A549 (cell line): ENCODE measurements around the gene CXCR4. TPM values are rescaled to one million over a fixed set of nuclear protein-coding genes. Genes with fewer than 3 reads are reported as not detected.

Experiments used
- ATAC-seq, 2 experiments: fragments of 200-7000 bp in 1 of 2; fragments of >200 bp in 1 of 2; cut with Nextera tagmentation in 1 of 2; cut with Tn5 transposase in 1 of 2; 3 replicates each; pipeline versions ENCODE4 v1.8.0 to v1.9.1; 2018 to 2020; ENCODE audit warnings: mild to moderate bottlenecking in 1 of 2, moderate library complexity in 1 of 2
- CTCF ChIA-PET: fragments of 300-600 bp; sonication (Branson Sonifier 250); formaldehyde crosslinking; extraction: SDS; loops from one replicate; lab custom pipeline; 2021; ENCODE audit warnings: antibody characterized with exemption, inconsistent platforms; lab: Yijun Ruan, JAX
- POLR2A ChIA-PET: fragments of 350-600 bp; formaldehyde crosslinking; extraction: SDS; loops from one replicate; lab custom pipeline; 2021; ENCODE audit warnings: antibody characterized with exemption, inconsistent platforms; lab: Yijun Ruan, JAX
- DNase-seq, 2 experiments: peaks; one replicate each; pipeline versions ENCODE4 v3.0.0 to v3.0.0-alpha.2; 2011 to 2016; ENCODE audit warnings: low read depth in 1 of 2, low spot score in 1 of 2
- FAIRE-seq: peaks from 2 replicates; lab custom pipeline; 2011; peaks lifted over from hg19 to GRCh38; lab: Jason Lieb, UNC
- H3K27ac ChIP-seq, 2 experiments: fragments of >200 bp; sonication (Bioruptor Twin); formaldehyde crosslinking; 3 replicates each; pipeline ENCODE4 v1.5.1; 2016 to 2017
- H3K4me1 ChIP-seq: fragments of >200 bp; sonication (Bioruptor Twin); formaldehyde crosslinking; 3 replicates; pipeline ENCODE4 v1.6.1; 2016
- H3K4me2 ChIP-seq: fragments of >200 bp; sonication (Bioruptor Twin); formaldehyde crosslinking; 3 replicates; pipeline ENCODE4 v1.6.1; 2016
- H3K4me3 ChIP-seq: fragments of >200 bp; sonication (Bioruptor Twin); formaldehyde crosslinking; 3 replicates; pipeline ENCODE4 v1.5.1; 2016
- H3K9me3 ChIP-seq: fragments of >200 bp; sonication (Bioruptor Twin); formaldehyde crosslinking; 3 replicates; pipeline ENCODE4 v1.6.1; 2016
- BHLHE40 ChIP-seq: IDR thresholded peaks from 2 replicates; pipeline ENCODE4 v1.6.1; 2012; ENCODE audit warnings: low read depth, low read length, inconsistent platforms
- CHD2 ChIP-seq: fragments of 150-350 bp; IDR thresholded peaks from 2 replicates; pipeline ENCODE4 v1.6.1; 2014; ENCODE audit warnings: low read length; ENCODE audit not compliant: partially characterized antibody
- CHD4 ChIP-seq: fragments of 200-600 bp; sonication (generic); IDR thresholded peaks from 2 replicates; pipeline ENCODE4 v1.6.1; 2016; ENCODE audit warnings: antibody characterized with exemption, mild to moderate bottlenecking, borderline replicate concordance
- FOSB ChIP-seq: fragments of 250-450 bp; sonication (Bioruptor Pico); IDR thresholded peaks from 2 replicates; pipeline ENCODE4 v1.5.0; 2020; ENCODE audit warnings: mild to moderate bottlenecking, moderate library complexity
- FOSL2 ChIP-seq, 2 experiments: fragments of 450-650 bp in 1 of 2; fragments of >200 bp in 1 of 2; sonication (Bioruptor Twin) in 1 of 2; formaldehyde crosslinking; IDR thresholded peaks; 2 replicates each; pipeline versions ENCODE4 v1.5.0 to v1.6.1; 2016 to 2020; ENCODE audit warnings: mild to moderate bottlenecking in 1 of 2, moderate library complexity in 1 of 2
- HEYL ChIP-seq: fragments of 250-450 bp; sonication (Bioruptor Pico); IDR thresholded peaks from 2 replicates; pipeline ENCODE4 v1.8.0; 2021; ENCODE audit warnings: mild to moderate bottlenecking, moderate library complexity
- KDM1A ChIP-seq: fragments of 200-600 bp; sonication (generic); IDR thresholded peaks from 2 replicates; pipeline ENCODE4 v1.6.1; 2016; ENCODE audit warnings: low read depth, mild to moderate bottlenecking
- KDM5A ChIP-seq: fragments of 200-600 bp; sonication (generic); IDR thresholded peaks from 2 replicates; pipeline ENCODE4 v1.6.1; 2016; ENCODE audit warnings: antibody characterized with exemption, mild to moderate bottlenecking
- MAZ ChIP-seq: fragments of 150-350 bp; IDR thresholded peaks from 2 replicates; pipeline ENCODE4 v1.6.1; 2014; ENCODE audit warnings: antibody characterized with exemption, low read depth, low read length, borderline replicate concordance
- NPAS2 ChIP-seq: fragments of 250-450 bp; sonication (Bioruptor Pico); IDR thresholded peaks from 2 replicates; pipeline ENCODE4 v1.8.0; 2022; ENCODE audit warnings: mild to moderate bottlenecking, moderate library complexity, borderline replicate concordance
- NR3C1 ChIP-seq: fragments of >200 bp; sonication (Bioruptor Twin); formaldehyde crosslinking; IDR thresholded peaks from 3 replicates; pipeline ENCODE4 v1.6.1; 2017
- PHF8 ChIP-seq: fragments of 200-600 bp; sonication (generic); IDR thresholded peaks from 2 replicates; pipeline ENCODE4 v1.6.1; 2016; ENCODE audit warnings: low read depth, mild to moderate bottlenecking, antibody characterized with exemption, moderate library complexity, borderline replicate concordance
- POLR2AphosphoS2 ChIP-seq: conservative IDR thresholded peaks from 2 replicates; pipeline ENCODE4 v1.6.1; 2012; ENCODE audit warnings: low read length, improper control_type of control experiment, inconsistent platforms
- RCOR1 ChIP-seq: fragments of 150-350 bp; IDR thresholded peaks from 2 replicates; pipeline ENCODE4 v1.6.1; 2014; ENCODE audit warnings: antibody characterized with exemption, low read length, low read depth
- RNF2 ChIP-seq: fragments of 200-600 bp; sonication (generic); IDR thresholded peaks from 2 replicates; pipeline ENCODE4 v1.6.1; 2016; ENCODE audit warnings: low read depth, mild to moderate bottlenecking, antibody characterized with exemption, moderate library complexity, borderline replicate concordance
- TFCP2L1 ChIP-seq: fragments of 250-450 bp; sonication (Bioruptor Pico); IDR thresholded peaks from 2 replicates; pipeline ENCODE4 v1.5.0; 2021; ENCODE audit warnings: mild to moderate bottlenecking
- ZNF302 ChIP-seq: fragments of 250-450 bp; sonication (Bioruptor Pico); IDR thresholded peaks from 2 replicates; pipeline ENCODE4 v1.9.0; 2021; ENCODE audit warnings: inconsistent platforms, mild to moderate bottlenecking, moderate library complexity
- whole genome bisulfite sequencing: methylation state at CpG from one replicate; pipeline ENCODE4 v1.1.6; 2017; ENCODE audit errors: missing lambda C conversion rate; 5-methylcytosine and 5-hydroxymethylcytosine counted together
- polyA plus RNA-seq, 4 experiments: library from polyadenylated mRNA; depleted of rRNA in 3 of 4; stranded (reverse); fragments of >200 nt; fragmentation: RNase III in 1 of 4; extraction: RNeasy Plus Mini Kit Qiagen cat#74134 plus additional on column Dnase treatment in 1 of 4; gene quantifications; 2 replicates in 3 of 4; 3 replicates in 1 of 4; pipeline ENCODE4 v1.2.3, GENCODE V29; 2011 to 2017
- TF ChIP-seq, protein P1 (sequence below): IDR thresholded peaks from 2 replicates; pipeline ENCODE4 v1.6.1; 2012
- TF ChIP-seq, protein P2 (sequence below): fragments of 200-600 bp; sonication (generic); IDR thresholded peaks from 2 replicates; pipeline ENCODE4 v1.6.1; 2016; ENCODE audit warnings: antibody characterized with exemption, mild to moderate bottlenecking, moderate library complexity
- TF ChIP-seq, protein P3 (sequence below): fragments of 250-450 bp; sonication (Bioruptor Pico); IDR thresholded peaks from 2 replicates; pipeline ENCODE4 v1.5.0; 2020; ENCODE audit warnings: low read depth, mild to moderate bottlenecking, moderate library complexity
- TF ChIP-seq, protein P4 (sequence below): fragments of >200 bp; sonication (Bioruptor Twin); formaldehyde crosslinking; IDR thresholded peaks from 3 replicates; pipeline ENCODE4 v1.5.1; 2016
- TF ChIP-seq, protein P5 (sequence below): fragments of 250-450 bp; sonication (Bioruptor Pico); IDR thresholded peaks from 2 replicates; pipeline ENCODE4 v1.5.0; 2021; ENCODE audit warnings: mild to moderate bottlenecking, moderate library complexity, borderline replicate concordance
- TF ChIP-seq, protein P6 (sequence below): IDR thresholded peaks from 2 replicates; pipeline ENCODE4 v1.6.1; 2012; ENCODE audit warnings: low read depth, borderline replicate concordance
- TF ChIP-seq, protein P7 (sequence below): fragments of >200 bp; sonication (Bioruptor Twin); formaldehyde crosslinking; IDR thresholded peaks from 3 replicates; pipeline ENCODE4 v1.6.1; 2016

CXCR4 gene
- polyA plus RNA-seq, 2 of the 4 experiments (the other 2 are of a cell fraction): 0.09 to 0.16 TPM

DNA sequence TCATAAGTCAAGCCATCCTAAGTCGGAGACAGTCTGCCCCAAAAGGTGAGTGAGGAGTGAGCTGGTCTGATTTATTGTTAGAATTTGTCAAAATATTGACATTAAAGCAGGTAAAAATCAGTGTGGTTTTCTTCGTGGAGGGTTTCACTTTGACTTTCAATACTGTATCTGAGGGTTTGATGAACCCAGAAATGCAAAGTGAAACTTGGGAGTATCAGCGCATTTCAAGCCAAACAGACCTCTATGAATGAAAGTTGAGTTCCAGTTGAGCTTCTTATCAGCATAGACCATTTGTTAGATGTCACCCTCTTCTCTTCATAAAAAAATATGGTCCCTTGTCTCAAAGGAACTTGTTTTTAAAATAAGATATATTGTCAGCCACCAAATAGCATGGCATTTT, 21.7 kb upstream of the CXCR4 start:
- ChIA-PET POLR2A (no interaction called here), CTCF (no interaction called here)
- FAIRE-seq (no peak), DNase-seq (no peak), ATAC-seq (no peak)
- TF ChIP-seq CHD2: no peak
- TF ChIP-seq FOSB: no peak
- no peak for TF ChIP-seq KDM5A
- TF ChIP-seq, protein P1, sequence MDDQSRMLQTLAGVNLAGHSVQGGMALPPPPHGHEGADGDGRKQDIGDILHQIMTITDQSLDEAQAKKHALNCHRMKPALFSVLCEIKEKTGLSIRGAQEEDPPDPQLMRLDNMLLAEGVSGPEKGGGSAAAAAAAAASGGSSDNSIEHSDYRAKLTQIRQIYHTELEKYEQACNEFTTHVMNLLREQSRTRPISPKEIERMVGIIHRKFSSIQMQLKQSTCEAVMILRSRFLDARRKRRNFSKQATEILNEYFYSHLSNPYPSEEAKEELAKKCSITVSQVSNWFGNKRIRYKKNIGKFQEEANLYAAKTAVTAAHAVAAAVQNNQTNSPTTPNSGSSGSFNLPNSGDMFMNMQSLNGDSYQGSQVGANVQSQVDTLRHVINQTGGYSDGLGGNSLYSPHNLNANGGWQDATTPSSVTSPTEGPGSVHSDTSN: no peak
- TF ChIP-seq RCOR1: no peak
- no peak for TF ChIP-seq FOSL2 (IDR thresholded peaks at IDR 0.05)
- no peak for TF ChIP-seq FOSL2 (CRISPR knock-in tag; IDR thresholded peaks at IDR 0.05)
- TF ChIP-seq RNF2: no peak
- no peak for TF ChIP-seq ZNF302
- no peak for TF ChIP-seq NR3C1
- TF ChIP-seq, protein P2, sequence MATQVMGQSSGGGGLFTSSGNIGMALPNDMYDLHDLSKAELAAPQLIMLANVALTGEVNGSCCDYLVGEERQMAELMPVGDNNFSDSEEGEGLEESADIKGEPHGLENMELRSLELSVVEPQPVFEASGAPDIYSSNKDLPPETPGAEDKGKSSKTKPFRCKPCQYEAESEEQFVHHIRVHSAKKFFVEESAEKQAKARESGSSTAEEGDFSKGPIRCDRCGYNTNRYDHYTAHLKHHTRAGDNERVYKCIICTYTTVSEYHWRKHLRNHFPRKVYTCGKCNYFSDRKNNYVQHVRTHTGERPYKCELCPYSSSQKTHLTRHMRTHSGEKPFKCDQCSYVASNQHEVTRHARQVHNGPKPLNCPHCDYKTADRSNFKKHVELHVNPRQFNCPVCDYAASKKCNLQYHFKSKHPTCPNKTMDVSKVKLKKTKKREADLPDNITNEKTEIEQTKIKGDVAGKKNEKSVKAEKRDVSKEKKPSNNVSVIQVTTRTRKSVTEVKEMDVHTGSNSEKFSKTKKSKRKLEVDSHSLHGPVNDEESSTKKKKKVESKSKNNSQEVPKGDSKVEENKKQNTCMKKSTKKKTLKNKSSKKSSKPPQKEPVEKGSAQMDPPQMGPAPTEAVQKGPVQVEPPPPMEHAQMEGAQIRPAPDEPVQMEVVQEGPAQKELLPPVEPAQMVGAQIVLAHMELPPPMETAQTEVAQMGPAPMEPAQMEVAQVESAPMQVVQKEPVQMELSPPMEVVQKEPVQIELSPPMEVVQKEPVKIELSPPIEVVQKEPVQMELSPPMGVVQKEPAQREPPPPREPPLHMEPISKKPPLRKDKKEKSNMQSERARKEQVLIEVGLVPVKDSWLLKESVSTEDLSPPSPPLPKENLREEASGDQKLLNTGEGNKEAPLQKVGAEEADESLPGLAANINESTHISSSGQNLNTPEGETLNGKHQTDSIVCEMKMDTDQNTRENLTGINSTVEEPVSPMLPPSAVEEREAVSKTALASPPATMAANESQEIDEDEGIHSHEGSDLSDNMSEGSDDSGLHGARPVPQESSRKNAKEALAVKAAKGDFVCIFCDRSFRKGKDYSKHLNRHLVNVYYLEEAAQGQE: no peak
- no peak for TF ChIP-seq CHD4
- TF ChIP-seq TFCP2L1 (CRISPR knock-in tag): no peak
- no peak for TF ChIP-seq BHLHE40
- TF ChIP-seq KDM1A: no peak
- no peak for TF ChIP-seq POLR2AphosphoS2
- TF ChIP-seq MAZ: no peak
- TF ChIP-seq NPAS2: no peak
- TF ChIP-seq, protein P3, sequence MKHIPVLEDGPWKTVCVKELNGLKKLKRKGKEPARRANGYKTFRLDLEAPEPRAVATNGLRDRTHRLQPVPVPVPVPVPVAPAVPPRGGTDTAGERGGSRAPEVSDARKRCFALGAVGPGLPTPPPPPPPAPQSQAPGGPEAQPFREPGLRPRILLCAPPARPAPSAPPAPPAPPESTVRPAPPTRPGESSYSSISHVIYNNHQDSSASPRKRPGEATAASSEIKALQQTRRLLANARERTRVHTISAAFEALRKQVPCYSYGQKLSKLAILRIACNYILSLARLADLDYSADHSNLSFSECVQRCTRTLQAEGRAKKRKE (CRISPR knock-in tag): no peak
- no peak for TF ChIP-seq HEYL (CRISPR knock-in tag)
- TF ChIP-seq, protein P4, sequence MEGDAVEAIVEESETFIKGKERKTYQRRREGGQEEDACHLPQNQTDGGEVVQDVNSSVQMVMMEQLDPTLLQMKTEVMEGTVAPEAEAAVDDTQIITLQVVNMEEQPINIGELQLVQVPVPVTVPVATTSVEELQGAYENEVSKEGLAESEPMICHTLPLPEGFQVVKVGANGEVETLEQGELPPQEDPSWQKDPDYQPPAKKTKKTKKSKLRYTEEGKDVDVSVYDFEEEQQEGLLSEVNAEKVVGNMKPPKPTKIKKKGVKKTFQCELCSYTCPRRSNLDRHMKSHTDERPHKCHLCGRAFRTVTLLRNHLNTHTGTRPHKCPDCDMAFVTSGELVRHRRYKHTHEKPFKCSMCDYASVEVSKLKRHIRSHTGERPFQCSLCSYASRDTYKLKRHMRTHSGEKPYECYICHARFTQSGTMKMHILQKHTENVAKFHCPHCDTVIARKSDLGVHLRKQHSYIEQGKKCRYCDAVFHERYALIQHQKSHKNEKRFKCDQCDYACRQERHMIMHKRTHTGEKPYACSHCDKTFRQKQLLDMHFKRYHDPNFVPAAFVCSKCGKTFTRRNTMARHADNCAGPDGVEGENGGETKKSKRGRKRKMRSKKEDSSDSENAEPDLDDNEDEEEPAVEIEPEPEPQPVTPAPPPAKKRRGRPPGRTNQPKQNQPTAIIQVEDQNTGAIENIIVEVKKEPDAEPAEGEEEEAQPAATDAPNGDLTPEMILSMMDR: no peak
- Histone ChIP-seq H3K27ac (no peak overlapping the region), H3K4me1 (0 out of 3 replicates have a peak, but pooled peaks cover 4% of the 10 kb centered on the region), H3K4me2 (no peak overlapping the region), H3K9me3 (no peaks in the 10 kb centered on the region), H3K4me3 (no peak overlapping the region)
- WGBS: 42% methylated on average over 3 of the region's 3 CpGs

DNA sequence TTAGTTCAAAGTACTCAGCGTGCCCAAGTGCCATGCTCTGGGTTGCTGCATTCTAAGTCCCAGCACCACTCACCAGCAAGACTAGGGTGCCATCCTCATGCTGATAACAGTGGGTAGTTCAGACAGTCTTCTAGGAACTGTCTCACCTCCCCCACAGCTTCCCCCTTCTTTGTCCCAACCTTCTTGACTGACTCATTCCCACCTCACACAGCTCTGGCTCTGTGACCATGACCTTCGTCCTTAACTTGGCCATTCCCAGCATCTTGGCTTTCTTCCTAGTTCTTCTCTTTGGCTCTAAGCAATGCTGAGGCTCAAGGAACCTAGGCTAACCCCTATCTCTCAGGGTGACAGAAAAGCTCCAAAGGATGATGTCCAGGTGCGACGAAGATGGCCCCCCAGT, 20.0 kb upstream of the CXCR4 start:
- Histone ChIP-seq H3K4me3 (no peak overlapping the region), H3K4me2 (no peak overlapping the region; the same call in 2 of the 3 replicates), H3K4me1 (0 out of 3 replicates have a peak, but pooled peaks cover 4% of the 10 kb centered on the region), H3K9me3 (no peaks in the 10 kb centered on the region), H3K27ac (no peak overlapping the region)
- FAIRE-seq (no peak), DNase-seq (no peak), ATAC-seq (no peak)
- TF ChIP-seq PHF8 (no peak), MAZ (no peak), KDM5A (no peak)
- TF ChIP-seq, protein P5, sequence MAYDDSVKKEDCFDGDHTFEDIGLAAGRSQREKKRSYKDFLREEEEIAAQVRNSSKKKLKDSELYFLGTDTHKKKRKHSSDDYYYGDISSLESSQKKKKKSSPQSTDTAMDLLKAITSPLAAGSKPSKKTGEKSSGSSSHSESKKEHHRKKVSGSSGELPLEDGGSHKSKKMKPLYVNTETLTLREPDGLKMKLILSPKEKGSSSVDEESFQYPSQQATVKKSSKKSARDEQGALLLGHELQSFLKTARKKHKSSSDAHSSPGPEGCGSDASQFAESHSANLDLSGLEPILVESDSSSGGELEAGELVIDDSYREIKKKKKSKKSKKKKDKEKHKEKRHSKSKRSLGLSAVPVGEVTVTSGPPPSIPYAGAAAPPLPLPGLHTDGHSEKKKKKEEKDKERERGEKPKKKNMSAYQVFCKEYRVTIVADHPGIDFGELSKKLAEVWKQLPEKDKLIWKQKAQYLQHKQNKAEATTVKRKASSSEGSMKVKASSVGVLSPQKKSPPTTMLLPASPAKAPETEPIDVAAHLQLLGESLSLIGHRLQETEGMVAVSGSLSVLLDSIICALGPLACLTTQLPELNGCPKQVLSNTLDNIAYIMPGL (CRISPR knock-in tag): no peak
- TF ChIP-seq, protein P6, sequence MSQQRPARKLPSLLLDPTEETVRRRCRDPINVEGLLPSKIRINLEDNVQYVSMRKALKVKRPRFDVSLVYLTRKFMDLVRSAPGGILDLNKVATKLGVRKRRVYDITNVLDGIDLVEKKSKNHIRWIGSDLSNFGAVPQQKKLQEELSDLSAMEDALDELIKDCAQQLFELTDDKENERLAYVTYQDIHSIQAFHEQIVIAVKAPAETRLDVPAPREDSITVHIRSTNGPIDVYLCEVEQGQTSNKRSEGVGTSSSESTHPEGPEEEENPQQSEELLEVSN: no peak
- TF ChIP-seq, protein P7, sequence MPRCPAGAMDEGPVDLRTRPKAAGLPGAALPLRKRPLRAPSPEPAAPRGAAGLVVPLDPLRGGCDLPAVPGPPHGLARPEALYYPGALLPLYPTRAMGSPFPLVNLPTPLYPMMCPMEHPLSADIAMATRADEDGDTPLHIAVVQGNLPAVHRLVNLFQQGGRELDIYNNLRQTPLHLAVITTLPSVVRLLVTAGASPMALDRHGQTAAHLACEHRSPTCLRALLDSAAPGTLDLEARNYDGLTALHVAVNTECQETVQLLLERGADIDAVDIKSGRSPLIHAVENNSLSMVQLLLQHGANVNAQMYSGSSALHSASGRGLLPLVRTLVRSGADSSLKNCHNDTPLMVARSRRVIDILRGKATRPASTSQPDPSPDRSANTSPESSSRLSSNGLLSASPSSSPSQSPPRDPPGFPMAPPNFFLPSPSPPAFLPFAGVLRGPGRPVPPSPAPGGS: no peak
- TF ChIP-seq, protein P1: no peak
- ChIA-PET POLR2A (no interaction called here), CTCF (no interaction called here)
- 46% methylated on average over 4 of the region's 4 CpGs for WGBS
